Retina (tissue), 1 donor: Measurements from ENCODE around the gene MAML3.

ENCODE experiments used
- DNase-seq: peaks from one replicate; pipeline ENCODE4 v3.0.0-alpha.2; 2016

The MAML3 gene

DNA sequence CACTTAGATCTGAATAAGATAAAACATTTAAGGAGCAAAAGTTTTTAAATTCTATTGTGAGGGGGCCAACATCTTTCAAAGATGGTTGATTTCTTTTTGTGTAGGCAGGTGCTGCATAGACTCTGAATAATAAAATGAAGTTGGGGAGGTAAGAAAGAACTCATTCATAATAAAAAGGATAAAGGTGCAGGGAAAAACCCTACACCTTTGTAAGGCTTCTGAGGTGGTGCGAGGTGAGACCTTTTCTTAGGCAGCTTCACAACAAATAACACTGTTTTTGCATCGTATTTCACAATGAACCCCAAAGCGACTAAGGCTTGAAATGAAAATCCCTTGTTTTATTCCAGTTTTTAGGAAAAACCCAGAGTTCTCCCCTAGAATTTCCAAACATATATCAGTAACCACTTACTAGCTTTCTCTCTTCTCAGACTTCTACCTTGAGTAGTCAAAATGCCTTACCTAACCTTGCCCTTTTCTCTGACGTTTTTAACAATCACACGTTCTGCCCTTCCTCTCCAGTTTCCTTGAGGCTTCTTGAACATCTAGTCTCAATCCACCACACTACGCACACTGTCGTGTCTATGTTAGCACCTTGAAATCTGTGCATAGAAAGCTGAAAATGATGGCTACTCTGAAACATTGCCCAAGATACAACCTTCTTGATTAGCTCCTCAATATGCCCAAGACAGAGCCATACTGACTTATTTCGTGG, 30.2 kb downstream of the MAML3 start:
- DNase-seq = no peak

DNA sequence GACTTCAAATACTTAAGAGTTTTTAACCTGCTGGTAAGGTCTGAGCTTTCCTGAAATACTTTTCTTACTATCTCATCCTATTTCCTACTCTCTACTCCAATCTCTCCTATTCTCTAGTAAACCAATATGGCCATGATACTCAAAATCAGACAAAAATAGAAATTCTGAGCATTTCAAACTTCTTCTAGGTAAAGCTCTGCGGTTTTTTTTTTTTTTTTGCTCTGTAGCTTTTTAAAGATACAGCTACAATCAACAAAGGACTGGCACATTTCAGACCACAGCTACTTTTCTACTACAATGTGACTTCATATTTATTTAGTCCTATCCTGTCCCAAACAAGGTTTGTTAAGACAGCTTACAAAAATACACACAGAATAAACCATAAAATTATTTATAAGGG, 31.1 kb downstream of the MAML3 start:
- DNase-seq = no peak

DNA sequence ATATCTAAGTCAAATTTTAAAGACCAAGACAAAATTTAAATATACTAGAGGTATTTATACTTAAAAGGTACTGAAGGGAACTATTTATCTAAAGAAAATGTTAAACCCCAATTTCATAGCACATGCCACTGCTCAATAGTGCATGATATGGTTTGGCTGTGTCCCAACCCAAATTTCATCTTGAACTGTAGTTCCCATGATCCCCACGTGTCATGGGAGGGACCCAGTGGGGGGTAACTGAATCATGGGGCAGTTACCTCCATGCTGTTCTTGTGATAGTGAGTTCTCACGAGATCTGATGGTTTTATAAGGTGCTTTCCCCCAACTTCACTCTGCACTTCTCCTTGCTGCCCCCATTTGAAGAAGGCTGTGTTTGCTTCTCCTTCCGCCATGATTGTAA, 32.3 kb downstream of the MAML3 start:
- no peak for DNase-seq

DNA sequence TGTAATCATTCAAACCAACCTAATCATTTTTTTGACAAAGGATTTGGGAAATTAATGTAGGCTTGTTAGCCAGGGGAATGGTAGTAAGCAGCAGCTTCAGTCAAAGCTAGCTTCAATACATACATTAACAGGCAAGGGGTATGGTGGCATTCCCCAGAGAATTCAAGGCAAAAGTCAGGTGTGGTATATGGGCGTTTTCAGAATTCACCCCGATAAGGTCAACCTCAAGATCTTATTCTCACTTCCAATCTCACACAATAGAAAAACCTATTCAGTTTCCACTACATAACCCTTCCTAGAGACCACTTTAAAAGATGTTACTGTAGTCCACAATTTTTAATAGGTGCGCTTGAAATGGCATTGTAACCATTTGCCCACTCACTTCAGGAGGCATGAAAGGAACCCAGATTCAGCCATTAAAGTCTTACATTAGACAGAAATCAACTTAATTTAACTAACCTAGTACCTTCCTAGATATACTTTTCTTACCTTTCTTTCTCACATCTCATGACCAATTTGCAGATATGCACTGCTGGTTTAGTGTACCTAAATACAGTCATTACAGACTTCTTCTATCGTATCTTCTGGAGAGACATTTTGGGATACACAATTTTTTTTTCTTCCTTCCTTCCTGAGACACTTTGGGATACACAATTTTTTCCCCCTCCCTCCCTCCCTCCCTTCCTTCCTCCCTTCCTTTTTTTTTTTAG, 34.9 kb downstream of the MAML3 start:
- DNase-seq = no peak

DNA sequence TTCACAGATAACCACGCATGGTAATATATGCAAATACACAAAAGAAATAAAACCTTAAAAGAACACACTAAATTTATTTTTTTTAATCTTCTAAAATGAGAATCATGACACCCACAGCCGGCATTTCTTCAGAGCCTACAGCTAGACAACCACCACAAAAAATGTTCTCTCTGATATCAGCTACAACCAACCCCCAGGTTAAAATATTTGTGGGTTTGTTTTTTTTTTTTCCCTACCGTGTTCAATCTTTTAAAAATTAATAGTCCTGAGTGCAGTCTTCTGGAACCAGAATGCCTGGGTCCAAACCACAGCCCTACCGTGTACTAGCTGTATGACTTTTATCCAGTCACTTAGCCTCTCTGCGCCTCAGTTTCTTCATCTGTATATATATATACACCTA, 36.0 kb downstream of the MAML3 start:
- DNase-seq = no peak

DNA sequence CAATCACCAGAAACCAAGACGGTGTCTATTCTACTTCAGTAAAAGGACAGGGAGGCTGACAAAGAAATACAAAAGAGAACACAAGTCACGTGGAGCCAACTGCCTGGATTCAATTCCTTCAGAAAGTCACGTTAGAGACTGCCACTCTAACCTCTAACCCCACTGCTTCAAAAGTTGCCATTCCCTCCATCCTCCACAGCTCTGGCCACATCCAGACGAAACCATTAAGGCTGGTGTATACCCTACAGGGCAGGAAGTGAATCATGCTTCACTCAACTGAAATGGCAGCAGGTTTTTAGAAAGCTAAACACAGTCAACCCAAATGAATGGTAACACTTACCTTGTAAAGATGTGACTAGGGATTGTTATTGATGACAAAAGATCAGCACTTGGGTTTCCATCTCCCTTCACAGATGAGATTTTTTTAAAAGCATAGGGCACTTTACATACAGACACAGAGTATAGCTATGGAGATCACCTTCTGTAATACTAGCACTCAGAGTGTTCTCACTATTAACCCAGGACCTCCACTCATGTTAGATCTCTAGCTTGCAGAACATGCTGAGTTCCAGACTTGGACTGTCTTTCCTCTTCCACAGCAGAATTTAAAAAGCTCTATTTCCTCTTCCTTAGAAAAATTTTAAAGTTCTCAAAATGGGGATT, 37.4 kb downstream of the MAML3 start:
- no peak for DNase-seq

DNA sequence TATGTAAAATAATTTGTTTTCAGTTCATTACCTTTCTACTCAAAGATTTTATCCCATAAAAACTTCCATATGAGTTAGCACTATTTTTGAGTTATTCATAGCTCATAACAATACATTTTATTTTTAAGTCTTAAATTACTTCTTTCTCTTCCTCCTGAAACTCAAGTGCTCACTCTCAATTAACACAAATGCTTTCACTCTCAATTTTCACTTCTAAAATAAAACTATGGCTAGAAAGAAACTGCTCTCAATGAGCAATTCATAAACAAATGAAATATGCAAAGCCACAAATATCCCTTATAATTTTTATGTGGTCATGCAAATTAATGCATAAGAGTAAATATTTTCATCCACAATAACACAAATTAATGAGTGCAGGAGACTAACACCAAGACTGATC, 38.8 kb downstream of the MAML3 start:
- no peak for DNase-seq

DNA sequence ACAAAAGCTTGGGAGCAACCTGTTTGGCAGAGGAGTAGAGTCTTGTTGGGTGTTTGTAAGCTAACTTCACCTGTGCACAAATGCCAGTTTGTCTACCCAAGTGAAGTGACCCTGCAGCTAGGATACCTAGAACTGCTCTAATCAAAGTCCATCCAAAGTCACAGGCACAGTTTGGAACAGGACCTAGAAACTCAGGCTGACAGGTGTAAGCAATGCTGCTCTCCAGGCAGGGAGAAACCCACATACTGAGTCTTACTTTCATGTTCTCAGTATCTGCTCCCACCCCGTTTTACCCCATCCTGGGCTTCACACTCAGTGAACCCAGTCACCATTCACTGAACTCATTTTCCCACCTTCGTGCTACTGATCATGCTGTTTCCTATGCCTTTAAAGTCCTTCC, 40.3 kb downstream of the MAML3 start:
- no peak for DNase-seq

DNA sequence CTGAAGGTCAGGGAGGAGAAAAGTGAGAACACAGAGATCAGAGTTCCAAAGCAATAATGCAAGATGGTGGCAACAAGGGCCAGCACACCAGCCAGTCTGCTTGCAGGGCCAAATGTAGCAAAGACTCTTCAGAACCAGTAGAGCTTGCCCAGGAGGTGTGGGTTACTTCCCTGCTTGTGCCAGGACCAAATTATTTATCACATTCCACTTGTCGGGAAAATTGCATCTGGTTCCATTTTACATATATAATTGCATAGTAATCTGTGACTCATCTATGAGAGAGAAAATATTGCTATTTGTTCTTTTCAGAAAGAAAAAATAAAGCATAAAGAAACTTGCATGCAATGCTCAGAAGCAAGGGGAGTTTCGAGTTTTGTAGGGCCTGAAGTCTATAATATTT, 41.4 kb downstream of the MAML3 start:
- no peak for DNase-seq

DNA sequence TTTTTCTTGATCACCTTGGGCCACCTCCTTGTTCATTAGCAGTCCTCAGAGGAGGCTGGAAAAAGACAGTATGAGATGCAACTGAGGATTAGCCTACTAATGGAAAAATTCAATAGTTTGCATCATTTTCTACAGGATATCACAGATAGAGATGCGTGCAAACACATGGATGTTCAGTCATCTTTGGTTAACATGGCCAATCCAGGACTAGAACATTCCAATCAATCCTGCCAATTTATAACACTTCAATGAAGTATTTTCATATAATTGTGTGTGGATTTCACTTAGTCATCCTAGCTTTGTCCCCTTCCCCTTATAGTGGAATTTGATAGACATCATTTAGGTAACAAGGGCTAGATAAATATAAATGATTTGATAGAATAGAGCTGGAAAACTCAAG, 42.7 kb downstream of the MAML3 start:
- no peak for DNase-seq

DNA sequence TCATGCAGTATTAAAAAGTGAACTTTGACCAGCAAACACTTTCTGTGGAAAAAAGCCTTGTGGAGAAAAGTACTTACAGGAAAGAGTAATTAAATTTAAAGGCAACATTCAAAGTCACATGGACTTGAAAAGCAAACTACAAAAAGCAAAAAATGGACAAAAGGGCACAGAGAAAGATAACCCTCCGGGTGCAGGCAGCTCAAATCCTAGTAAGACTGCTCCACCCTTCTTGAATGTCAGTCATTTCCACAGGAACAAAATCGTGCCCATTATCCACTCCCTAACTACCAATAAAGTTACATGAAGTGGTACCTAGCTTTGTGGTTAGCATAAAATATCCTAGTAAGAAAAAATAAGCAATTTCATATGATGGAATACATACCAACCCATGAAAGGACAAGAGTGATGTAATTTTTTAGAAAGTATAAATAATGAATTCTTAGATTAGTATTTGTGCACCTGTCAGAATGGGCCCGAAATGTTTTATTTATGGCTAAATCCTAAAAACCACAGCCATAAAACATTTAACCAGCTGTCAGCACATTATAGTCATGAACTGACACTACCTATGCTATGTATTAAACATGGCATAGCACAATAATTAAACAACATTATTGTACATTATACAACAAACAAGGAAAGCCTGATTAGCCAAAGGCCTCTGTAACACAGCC, 43.3 kb downstream of the MAML3 start:
- no peak for DNase-seq

DNA sequence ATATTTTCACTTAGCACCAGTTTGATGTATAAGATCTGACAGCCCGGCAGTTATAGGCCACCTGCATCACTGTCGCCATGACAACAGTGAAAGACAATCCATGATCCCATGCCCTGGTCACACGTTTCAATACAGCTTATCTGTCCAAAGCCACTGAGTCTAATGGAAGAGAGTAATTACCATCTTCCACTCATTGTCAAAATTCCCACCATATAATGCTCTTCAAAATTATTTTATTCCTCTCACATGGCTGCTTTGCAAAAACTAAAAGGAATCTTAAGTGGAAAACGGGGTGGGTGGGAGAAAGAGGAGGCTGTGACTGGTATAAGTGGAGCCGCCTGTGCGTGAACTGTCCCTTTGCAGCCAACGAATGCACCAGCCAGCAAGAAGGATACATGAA, 44.2 kb downstream of the MAML3 start:
- DNase-seq = peak; percentile 93

DNA sequence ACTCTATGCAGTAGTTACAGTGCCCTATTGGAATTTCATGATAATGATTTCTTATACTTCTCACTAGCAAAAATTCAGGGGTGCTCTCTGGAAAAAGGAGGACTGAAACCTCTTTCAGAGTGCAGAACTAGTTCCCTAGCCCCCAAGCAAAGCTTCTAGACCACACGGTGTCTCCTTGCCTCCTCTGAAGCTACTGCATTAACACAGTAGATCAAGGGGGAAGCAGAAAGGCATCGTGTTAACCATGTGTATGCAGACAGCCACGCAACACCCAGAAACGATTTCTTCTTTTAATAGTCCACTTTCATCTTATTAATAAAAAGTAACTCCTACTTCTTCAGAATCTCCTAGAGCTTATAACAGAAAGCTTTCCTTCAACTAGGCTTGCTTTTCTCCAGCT, 44.7 kb downstream of the MAML3 start:
- DNase-seq = no peak

DNA sequence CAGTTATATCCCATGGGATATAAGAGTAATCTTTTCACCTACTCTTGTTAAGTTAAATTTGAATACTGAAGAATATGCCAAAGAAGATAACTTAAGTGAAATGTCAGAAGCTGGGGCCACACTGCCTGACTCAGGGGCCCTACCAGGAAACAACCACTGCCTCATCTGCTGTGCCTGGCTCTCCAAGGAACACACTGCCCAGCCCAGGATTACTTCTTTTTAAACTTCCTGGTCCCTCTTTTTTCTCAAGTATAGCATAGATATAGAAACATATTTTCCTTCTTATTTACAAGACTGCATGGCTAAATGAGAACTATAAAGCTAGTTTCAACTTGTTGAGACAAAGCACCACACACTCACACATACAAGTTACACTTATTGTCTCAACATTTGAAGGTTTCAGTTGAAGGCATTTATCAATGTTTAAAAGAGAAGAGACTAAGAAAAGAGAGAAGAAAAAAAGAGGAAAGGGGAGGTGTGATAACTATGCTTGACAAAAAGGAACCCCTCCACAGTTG, 45.2 kb downstream of the MAML3 start:
- DNase-seq = no peak

DNA sequence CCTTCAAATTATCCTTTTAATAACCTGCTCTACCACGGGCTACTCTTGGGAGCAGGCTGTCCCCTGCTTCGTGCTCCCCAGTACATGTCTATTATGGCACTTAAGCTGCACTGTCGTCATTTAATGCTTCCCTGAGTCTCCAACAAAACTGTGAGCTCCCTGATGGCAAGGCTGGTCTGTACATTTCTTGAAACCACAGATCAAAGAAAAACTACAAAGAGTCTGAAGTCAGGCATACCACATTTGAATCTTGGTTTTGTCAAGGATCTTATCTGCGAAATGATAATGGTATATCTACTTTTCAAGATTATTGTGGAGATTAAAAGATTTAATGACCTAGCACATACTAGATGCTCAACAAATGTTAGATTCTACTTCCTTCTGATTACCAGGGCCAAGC, 45.7 kb downstream of the MAML3 start:
- DNase-seq = no peak

DNA sequence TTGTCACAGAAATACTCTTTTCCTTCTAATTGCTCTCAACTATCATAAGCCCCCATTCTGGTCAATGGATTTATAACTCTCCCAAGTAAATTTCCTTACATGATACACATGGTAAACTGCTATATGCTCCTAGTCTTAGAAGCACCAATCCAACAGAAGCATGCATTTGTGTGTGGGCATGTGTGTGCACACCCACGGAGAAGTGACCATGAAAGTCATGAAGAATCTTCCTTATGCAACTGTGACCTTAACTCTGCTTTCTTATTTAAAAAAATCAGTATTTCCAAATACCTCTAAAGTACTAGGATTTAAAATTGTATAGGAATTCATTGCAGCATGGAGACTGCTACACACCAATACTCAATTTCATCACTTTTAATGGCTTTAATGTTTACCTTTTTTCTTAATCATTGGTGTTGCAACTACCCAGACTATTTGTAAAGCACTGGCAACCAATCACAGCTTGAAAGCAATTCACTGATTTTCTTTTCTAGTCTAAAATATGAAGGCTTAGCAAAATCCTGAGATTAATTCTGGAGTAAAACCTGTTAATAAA, 47.6 kb downstream of the MAML3 start:
- no peak for DNase-seq

DNA sequence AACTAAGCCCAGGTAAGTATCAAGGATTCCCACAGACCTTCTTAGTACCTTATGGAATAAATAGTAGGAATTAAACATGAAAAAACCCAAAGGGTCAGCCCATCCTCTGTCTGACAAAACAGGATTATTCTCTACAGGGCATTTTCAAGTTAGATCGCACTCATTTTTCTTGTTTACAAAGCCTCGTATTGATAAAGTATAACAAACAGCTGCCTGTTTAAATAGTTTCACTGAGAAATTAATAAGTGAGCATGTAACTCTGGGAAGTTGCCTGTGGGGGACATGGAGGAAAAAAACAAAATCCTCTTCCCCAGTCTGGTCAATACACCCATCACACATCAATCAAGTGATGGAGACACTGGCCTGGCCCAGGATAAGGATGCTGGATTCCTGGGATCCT, 48.5 kb downstream of the MAML3 start:
- DNase-seq = no peak

DNA sequence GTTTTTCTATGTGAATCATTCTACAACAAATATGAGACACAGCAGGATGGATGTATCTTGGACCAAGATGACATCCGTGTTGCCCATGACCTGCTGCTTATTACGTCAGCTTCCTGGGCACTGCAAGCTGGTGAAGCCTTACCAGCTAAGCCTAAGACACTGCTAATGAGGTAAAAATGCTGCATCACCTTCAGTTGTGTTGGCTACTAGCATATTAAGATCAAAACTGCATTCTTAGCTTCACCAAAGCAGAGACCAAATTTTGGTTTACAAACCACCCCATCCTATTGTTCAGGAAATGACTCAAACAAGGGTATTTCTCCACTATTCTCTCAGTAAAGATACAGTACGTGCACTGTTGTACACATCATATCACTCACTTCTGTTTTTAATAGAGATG, 50.3 kb downstream of the MAML3 start:
- DNase-seq = no peak

DNA sequence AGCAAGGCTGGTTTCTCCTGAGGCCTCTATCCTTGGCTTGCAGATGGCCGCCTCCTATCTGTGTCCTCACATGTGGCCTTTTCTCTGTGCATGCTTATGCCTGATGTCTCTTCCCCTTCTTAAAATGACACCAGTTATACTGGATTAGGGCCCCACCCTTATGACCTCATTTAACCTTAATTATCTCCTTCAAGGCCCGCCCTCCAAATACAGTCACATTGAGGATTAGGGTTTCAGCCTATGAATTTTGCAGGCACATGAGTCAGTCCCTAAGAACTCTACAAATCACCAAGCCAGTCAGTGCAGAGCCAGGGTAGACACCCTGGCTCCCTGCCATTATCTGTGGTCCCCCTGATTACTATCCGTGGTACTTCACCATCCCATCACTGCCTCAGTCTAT, 51.6 kb downstream of the MAML3 start:
- DNase-seq = no peak

DNA sequence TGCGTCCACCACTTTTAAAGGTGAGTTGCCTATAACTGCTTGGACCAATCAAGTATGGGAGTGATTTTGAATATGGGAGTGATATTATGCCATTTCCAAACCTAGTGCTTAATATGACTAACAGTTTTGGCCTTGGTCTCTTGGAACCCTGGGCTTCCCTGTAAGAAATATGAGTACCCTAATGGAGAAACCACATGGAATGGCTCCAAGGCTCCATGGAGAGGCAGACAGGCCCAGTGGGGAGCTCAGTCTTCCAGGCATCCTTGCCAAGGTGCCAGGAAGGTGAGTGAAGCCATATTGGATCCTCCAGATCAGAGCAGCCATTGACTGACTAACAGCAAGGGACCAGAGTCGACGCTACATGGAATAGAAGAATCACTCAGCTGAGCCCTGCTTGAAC, 53.2 kb downstream of the MAML3 start:
- no peak for DNase-seq

DNA sequence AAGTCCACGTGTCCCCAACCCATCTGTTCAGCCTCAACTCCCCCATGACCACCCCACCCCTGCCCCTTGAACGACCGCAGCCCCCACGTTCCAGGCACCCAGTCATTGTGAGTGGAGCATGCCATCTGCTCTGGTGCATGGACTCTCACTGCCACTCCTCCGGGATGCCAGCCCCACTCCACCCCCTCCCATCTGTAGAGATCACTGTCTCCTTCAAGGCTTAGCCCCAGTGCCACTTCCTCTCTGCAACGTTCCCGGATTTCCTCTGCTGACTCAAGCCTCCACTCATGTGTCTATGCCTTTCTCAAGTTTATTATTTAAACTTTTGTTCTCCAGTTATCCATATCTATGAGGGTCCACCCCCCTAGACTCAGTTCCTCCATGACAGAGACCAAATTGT, 54.0 kb downstream of the MAML3 start:
- no peak for DNase-seq

DNA sequence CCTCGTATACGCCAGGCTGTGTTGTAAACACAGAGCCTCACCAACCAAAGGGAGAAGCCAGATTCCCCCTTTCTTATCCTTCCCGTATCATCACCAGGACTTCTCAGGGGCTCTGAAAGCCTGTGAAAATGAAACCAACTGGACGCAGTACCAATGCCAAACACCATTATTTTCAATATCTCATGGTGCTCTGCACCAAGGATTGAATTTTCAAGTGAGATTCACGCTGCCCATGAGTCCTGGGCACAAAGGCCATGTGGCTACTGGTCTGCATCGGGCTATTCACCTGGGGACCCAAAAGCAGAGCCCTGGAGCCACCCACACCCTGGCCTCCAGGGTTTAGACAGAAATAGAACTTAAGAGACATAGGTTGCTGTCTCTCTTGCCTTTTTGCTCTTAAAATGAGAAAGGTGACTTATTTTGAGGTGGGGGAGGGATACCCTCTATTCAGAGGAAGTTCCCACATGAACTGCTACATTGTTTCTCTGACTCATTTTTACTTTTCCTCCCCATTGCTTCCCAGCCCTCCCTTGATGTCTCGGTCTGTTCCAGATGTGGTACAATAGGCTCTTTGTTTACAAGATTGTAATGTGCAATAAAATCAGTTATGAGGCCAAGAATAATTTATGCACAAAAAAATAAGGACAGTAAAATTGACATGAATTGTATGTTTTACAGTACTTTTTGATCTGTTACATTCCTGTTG, 55.4 kb downstream of the MAML3 start:
- DNase-seq = no peak

DNA sequence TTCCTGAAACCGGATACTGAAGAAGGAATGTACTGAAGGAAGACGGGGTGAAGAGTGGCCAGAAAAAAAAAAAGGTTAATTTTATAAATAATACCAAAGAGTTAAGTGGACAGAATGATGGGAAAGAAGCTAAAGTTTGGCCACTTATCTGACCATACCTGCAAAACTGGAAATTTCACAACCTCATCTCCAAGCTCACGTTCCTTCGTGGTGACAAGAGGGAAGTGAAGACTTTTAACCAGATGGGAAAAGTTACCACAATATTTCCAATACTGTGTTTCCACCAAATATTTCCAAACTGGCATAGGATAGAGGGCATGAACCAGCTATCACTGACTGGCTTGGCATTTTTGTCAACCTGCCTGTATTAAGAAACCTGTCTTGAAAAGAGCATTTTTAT, 56.4 kb downstream of the MAML3 start:
- DNase-seq = no peak
